ENCODE results near the gene PMVK. TPM values are rescaled to one million over a fixed set of nuclear protein-coding genes. Genes with fewer than 3 reads are reported as not detected.

The PMVK gene
- total RNA-seq, 1 experiment from 2014 or later = 10.4 TPM

DNA sequence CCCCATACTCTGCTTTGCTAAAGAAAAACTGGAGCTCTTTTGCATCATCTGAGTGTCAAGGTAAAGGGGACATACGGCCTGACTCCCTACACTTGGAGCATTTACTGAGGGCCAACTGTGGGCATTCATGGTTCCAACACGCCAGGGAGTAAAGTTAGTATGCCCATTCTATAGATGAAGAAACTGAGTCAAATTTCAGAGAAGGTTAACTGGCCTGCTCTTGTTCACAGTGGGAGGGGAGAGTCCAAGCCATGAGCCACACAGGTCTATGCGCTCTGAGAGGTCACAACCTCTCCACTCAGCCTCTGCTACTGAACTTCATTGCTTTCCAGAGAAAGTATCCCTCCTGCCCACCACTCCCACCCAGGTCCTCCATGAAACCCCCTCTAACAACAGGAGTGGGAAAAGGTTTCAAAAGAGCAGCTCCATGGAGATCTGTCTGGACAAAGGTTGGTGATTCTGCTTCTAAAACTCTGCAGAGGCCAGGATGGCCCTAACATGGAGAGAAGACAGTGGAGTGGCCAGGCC lies 59.6 kb downstream of the PMVK start:
- no peak for DNase-seq (ENCODE audit: low read depth, low spot score)
- in situ Hi-C loops (cut with HindIII; ENCODE audit: low pct_unique_long_range_greater_than_20kb, low sequenced_read_pairs) = no loop called here

Small RNA genes within 50 kb of the gene (small RNA-seq; reads per million reads assigned to genes)
- 0 reads per million in 2 experiments for gene MIR4258
- gene RF00017 = 0 reads per million in 2 experiments

Other genes with a start within 250 kb of the PMVK start
- gene KCNN3, start 66.4 kb downstream of the PMVK start, total RNA-seq (2014; rRNA removed; shearing (Covaris generic)) = 0.03 TPM in 1 of 2 replicates, not detected in the other
- gene PBXIP1, start 19.4 kb upstream of the PMVK start, total RNA-seq (2014; rRNA removed; shearing (Covaris generic)) = 78.2 and 81.4 TPM in 2 replicates
- gene PYGO2, start 25.1 kb upstream of the PMVK start, total RNA-seq (2014; rRNA removed; shearing (Covaris generic)) = 26.9 and 30.2 TPM in 2 replicates
- gene SHC1, start 34.0 kb upstream of the PMVK start, total RNA-seq (2014; rRNA removed; shearing (Covaris generic)) = 102 and 107 TPM in 2 replicates
- gene CKS1B, start 38.0 kb upstream of the PMVK start, total RNA-seq (2014; rRNA removed; shearing (Covaris generic)) = 122 and 157 TPM in 2 replicates
- 53.5 and 58.2 TPM in 2 replicates for gene FLAD1, start 46.6 kb upstream of the PMVK start, total RNA-seq (2014; rRNA removed; shearing (Covaris generic))
- gene LENEP, start 56.9 kb upstream of the PMVK start, total RNA-seq (2014; rRNA removed; shearing (Covaris generic)) = 0.48 and 1.2 TPM in 2 replicates
- gene ZBTB7B, start 66.1 kb upstream of the PMVK start, total RNA-seq (2014; rRNA removed; shearing (Covaris generic)) = 25.1 and 29.1 TPM in 2 replicates
- 0.18 TPM in 1 of 2 replicates, not detected in the other for gene DCST2, start 97.1 kb upstream of the PMVK start, total RNA-seq (2014; rRNA removed; shearing (Covaris generic))
- not detected in 2 replicates for gene DCST1, start 97.1 kb upstream of the PMVK start, total RNA-seq (2014; rRNA removed; shearing (Covaris generic))
- gene ADAM15, start 114.6 kb upstream of the PMVK start, total RNA-seq (2014; rRNA removed; shearing (Covaris generic)) = 62.0 and 67.1 TPM in 2 replicates
- gene EFNA4, start 127.0 kb upstream of the PMVK start, total RNA-seq (2014; rRNA removed; shearing (Covaris generic)) = 12.7 and 13.9 TPM in 2 replicates
- gene EFNA3, start 142.1 kb upstream of the PMVK start, total RNA-seq (2014; rRNA removed; shearing (Covaris generic)) = 6.6 and 8.2 TPM in 2 replicates
- gene EFNA1, start 191.2 kb upstream of the PMVK start, total RNA-seq (2014; rRNA removed; shearing (Covaris generic)) = 25.3 and 25.7 TPM in 2 replicates
- 57.4 and 61.6 TPM in 2 replicates for gene SLC50A1, start 199.1 kb upstream of the PMVK start, total RNA-seq (2014; rRNA removed; shearing (Covaris generic))
- 28.5 and 36.9 TPM in 2 replicates for gene DPM3, start 203.8 kb upstream of the PMVK start, total RNA-seq (2014; rRNA removed; shearing (Covaris generic))
- 326 and 369 TPM in 2 replicates for gene KRTCAP2, start 236.6 kb upstream of the PMVK start, total RNA-seq (2014; rRNA removed; shearing (Covaris generic))
- gene TRIM46, start 237.1 kb upstream of the PMVK start, total RNA-seq (2014; rRNA removed; shearing (Covaris generic)) = 0.85 and 1.3 TPM in 2 replicates

Data from SK-MEL-5 (cell line).